Measurements from ENCODE around the gene KLHL6.

GRCh38 chr3:183497313-183497712, 58.2 kb downstream of the KLHL6 start:
- TF ChIP-seq, protein P1, sequence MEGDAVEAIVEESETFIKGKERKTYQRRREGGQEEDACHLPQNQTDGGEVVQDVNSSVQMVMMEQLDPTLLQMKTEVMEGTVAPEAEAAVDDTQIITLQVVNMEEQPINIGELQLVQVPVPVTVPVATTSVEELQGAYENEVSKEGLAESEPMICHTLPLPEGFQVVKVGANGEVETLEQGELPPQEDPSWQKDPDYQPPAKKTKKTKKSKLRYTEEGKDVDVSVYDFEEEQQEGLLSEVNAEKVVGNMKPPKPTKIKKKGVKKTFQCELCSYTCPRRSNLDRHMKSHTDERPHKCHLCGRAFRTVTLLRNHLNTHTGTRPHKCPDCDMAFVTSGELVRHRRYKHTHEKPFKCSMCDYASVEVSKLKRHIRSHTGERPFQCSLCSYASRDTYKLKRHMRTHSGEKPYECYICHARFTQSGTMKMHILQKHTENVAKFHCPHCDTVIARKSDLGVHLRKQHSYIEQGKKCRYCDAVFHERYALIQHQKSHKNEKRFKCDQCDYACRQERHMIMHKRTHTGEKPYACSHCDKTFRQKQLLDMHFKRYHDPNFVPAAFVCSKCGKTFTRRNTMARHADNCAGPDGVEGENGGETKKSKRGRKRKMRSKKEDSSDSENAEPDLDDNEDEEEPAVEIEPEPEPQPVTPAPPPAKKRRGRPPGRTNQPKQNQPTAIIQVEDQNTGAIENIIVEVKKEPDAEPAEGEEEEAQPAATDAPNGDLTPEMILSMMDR (IDR thresholded peaks at IDR 0.05), result no peak
- TF ChIP-seq POLR2A (IDR thresholded peaks at IDR 0.05) (no peak), EP300 (IDR thresholded peaks at IDR 0.05; ENCODE audit: low read depth) (no peak)
